HG02840 (cell line): ENCODE results near the gene KAZN.

Source experiments
- ATAC-seq: cut with Tn5 transposase; IDR thresholded peaks from one replicate; pipeline ENCODE4 v1.9.1; 2021; ENCODE audit warnings: mild to moderate bottlenecking, moderate library complexity, moderate number of reproducible peaks; ENCODE audit not compliant: unreplicated experiment, low FRiP score

The KAZN gene

DNA sequence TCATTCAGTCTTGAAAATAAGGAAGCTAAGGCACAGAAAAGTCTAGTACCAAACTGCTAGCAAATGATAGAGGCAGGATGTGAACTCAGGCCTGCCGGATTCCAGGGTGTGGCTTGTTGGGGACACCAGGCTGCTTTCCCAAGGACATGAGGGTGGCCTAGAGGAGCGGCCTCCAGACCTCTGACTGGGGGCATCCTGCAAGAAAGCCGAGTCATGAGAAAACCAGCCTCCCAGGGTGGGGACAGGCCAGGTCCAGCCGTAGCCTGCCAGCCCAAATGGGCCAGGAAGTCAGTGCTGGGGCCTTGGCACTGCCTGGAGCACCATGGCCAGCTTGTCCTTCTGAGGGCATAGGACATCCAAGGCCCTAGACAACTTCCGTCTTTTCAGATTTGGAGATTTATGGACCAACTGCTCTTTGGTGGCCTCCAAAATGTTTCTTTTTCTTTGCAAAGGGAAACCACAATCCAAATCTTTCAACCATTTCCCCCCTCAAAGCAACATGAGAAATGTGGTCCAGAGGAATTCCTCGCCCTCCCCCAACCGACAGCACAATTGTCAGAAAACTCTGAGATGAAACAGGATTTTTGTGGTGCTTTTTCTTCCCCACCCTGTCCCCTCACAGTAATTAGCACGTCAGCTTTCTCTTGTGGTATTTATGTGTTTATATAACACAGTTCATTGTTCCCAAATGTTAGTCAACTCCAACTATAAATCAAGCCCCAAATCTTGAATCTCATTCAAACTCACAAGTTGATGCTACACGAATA lies 212.3 kb downstream of the KAZN start:
- no peak for ATAC-seq

DNA sequence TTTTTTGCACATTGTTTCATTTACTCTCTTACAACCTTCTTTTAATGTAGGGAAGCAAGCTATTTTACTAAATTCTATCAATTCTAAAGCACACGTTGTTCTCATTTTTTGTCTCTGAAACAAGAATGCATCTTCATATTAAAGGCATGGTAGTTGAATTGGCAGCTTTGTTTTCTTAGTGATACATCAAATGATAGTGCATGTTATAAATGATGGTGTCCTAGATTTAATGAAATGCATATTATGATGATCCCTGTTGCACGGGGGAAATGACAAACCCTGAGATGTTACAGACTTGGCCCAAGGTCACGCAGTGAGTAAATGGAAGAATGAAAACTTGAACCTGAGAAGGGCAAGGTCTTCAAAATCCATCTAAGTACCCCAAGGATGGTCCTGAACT lies 213.1 kb downstream of the KAZN start:
- ATAC-seq = no peak

DNA sequence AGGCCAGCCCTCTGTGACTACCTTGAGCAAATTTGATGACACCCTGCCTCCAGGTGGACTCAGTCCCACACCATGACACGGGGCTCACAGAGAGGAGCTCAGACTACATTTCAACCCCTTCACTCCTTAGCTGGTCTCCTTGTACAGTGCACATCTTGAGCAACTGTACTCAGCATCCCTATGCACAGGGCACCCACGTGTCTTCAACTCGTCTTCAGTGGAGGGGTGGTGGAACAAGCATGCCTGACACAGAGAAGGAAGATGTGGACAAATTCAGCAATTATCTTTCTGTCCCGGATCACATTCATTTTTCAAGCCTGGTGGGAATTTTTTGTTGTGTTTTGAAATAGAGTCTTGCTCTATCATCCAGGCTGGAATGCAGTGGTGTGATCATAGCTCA lies 213.7 kb downstream of the KAZN start:
- no peak for ATAC-seq

- ATAC-seq = no peak
These were observed 216.8 kb downstream of the KAZN start for GRCh38 chr1:14815175-14815877.

- ATAC-seq = no peak
These were observed 219.0 kb downstream of the KAZN start for GRCh38 chr1:14817223-14818170.

GRCh38 chr1:14820295-14821085 lies 222.0 kb downstream of the KAZN start:
- ATAC-seq = no peak

DNA sequence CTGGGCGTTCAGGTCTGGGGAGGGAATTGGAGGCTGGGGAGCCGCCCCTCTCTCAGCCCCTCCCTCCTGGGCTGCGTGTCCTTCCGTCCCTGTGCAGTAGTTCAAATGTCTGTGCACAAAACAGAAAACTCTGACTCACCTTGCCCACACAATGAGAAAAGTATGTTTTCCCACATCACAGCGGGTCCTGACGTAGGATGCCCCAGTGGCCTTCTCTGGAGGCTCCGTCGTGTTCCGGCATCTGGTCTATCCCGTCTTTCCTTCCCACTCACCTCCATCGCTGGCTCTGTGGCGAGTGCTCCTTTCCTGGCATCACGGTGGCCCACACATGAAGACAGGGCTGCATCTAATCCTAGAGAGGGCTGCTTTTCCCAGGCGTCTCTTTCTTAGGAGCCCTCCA lies 224.0 kb downstream of the KAZN start:
- ATAC-seq = no peak

DNA sequence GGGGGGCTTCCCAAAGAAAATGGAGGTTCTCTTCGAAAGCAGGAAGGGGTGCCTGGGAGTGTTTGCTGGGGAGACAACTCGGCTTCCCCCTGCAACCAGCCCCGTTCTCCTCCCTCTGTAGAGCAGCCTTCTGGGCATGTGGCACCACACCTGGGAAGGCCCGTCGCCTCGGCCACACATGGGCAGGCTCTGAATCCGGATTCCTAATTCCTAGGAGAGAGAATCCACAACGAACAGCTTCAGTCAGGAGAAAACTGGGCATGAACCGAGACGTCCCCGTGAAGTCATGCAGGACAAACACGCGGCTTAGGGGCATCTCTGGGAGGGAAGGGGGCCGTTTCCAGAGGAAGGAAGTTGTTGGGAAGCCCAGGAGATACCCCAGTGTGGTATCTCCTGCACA lies 224.5 kb downstream of the KAZN start:
- no peak for ATAC-seq

- no peak for ATAC-seq
These were observed 225.9 kb downstream of the KAZN start for GRCh38 chr1:14824314-14824915.

DNA sequence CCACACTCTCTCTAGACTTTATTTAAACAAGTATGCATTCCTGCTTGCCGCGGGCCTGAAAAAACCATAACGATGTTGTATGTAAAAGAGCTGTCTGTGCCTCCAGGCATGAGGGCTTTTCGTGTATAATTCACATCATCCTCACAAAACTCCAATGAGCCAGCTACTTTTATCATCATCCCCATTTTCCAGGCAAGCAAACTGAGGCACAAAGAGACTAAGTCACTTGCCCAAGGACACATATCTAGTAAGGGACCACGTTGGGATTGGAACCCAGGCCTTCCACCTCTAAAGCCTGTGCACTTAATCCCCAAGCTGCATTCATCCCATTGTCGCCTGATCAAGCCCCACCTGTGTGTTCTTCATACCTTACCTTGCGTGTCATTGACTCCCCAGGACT lies 226.9 kb downstream of the KAZN start:
- no peak for ATAC-seq

DNA sequence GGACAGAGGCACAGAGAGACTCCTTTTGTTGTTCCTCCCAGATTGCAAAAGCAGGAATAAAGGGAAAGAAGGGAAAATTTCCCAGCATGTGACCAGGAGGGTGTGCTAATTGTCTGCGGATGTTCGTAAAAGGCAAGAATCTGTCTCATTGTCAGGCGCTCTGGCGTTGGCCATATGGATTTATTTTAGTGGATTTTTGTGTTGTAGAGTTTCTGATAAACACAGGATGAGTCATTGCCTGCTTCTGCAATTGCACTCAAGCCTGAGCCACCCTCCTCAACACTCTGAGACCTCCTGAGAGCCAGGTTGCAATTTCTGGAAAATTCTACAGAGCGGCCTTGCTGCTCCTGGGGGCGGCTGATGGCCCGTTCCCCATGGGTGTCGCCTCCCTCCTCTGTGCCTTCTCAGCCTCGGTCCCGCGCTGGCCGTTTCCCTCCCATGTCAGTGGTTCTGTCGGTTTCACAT lies 227.7 kb downstream of the KAZN start:
- no peak for ATAC-seq

- ATAC-seq = no peak
These were observed 228.3 kb downstream of the KAZN start for GRCh38 chr1:14826731-14827326.

GRCh38 chr1:14827870-14828269 lies 229.4 kb downstream of the KAZN start:
- ATAC-seq = no peak

- ATAC-seq = no peak
These were observed 230.2 kb downstream of the KAZN start for GRCh38 chr1:14828665-14829064.

DNA sequence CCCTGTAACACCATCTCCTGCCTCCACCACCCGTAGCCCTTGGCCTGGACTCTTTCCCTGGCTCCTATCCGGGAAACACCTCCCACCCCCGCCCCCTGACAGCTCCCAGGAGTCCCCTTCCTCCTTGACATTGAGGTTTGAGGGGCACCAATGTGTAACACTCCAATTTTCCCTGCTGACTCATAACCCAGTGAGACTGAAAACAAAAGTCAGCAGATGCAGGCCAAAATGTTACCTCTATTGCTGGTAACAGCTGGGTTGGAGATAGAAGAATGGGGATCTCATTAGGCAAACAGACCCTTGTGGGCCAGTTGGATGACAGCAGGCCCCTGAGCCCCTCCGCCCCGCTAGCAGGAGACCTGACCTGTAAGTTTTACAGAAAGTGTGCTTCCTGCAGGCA lies 237.2 kb downstream of the KAZN start:
- ATAC-seq = no peak

DNA sequence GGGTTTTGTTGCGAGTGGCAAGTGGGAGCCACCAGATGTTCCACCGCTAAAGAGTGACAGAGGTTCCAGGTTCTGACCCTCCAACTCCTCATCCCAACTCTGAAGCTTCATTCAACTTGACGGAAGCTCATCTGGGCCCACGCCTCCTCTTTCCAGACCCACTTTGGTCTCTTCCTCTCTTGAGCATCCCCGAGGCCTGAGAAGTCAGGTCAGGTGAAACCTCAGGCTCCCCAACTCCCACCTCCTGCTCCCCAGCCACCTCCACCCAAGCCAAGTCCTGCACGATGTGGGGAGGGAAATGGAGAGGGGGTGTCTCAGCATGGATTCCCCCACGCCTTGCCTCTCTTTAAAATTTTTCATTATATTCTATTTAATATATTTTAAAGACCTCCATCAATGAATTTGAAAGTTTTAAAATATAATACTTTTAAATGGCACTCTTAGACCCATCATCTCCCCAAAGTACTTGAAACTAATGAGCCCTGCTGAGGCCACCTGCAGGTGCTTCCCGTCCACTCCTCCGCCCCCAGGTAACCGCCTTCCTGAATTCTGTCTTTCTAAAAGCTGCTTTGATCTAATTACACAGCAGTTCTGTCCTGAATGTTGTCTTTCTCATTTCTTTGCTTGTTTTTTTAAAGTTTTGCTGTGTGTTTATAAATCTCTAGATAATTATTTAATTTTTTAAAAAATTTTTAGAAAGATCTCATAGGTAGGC lies 238.1 kb downstream of the KAZN start:
- ATAC-seq = no peak

GRCh38 chr1:14840374-14840773 lies 241.9 kb downstream of the KAZN start:
- ATAC-seq = no peak

GRCh38 chr1:14841456-14841855 lies 243.0 kb downstream of the KAZN start:
- no peak for ATAC-seq

- no peak for ATAC-seq
These were observed 243.5 kb downstream of the KAZN start for GRCh38 chr1:14841951-14842350.
